OCI-LY7 (cell line): ENCODE results near the gene RNF213. TPM values are rescaled to one million over a fixed set of nuclear protein-coding genes. Genes with fewer than 3 reads are reported as not detected.

Source experiments
- BruUV-seq: library from RNA; stranded (reverse); fragments of 400-500 nt; replicated peaks from 2 replicates; lab custom pipeline; 2021; lab: Mats Ljungman, UMichigan
- CTCF ChIA-PET: fragments of 300-600 bp; sonication (Branson Sonifier 250); formaldehyde crosslinking; loops from one replicate; lab custom pipeline; 2022; ENCODE audit warnings: antibody characterized with exemption; ENCODE audit not compliant: unreplicated experiment; lab: Charles Lee
- POLR2A ChIA-PET: fragments of 300-600 bp; sonication (Branson Sonifier 250); formaldehyde crosslinking; loops from one replicate; lab custom pipeline; 2022; ENCODE audit warnings: antibody characterized with exemption; lab: Charles Lee
- DNase-seq: peaks from one replicate; pipeline ENCODE4 v3.0.0-alpha.2; 2015; ENCODE audit warnings: low spot score
- H2AFZ ChIP-seq: fragments of 200-600 bp; sonication (generic), shearing (Covaris generic); 2 replicates; pipeline ENCODE4 v1.6.1; 2014; ENCODE audit warnings: mild to moderate bottlenecking, antibody characterized with exemption, low read length, moderate library complexity
- H3K27ac ChIP-seq: fragments of 200-600 bp; sonication (generic); 2 replicates; pipeline ENCODE4 v1.5.1; 2014; ENCODE audit warnings: mixed run types, low read depth, mild to moderate bottlenecking, moderate library complexity, low read length, inconsistent platforms; ENCODE audit not compliant: poor library complexity, severe bottlenecking
- H3K36me3 ChIP-seq: fragments of 200-600 bp; sonication (generic); 2 replicates; pipeline ENCODE4 v1.6.1; 2014; ENCODE audit warnings: mild to moderate bottlenecking, antibody characterized with exemption, low read length, moderate library complexity, mixed read lengths; ENCODE audit not compliant: insufficient read depth
- H3K4me1 ChIP-seq: fragments of 200-600 bp; sonication (generic); 2 replicates; pipeline ENCODE4 v1.5.1; 2014; ENCODE audit warnings: mild to moderate bottlenecking, low read length; ENCODE audit not compliant: insufficient read depth, poor library complexity, severe bottlenecking
- H3K4me2 ChIP-seq: fragments of 200-600 bp; sonication (generic); 2 replicates; pipeline ENCODE4 v1.6.1; 2014; ENCODE audit warnings: mild to moderate bottlenecking, low read length
- H3K4me3 ChIP-seq: fragments of 200-600 bp; sonication (generic); 2 replicates; pipeline ENCODE4 v1.5.1; 2014; ENCODE audit warnings: mild to moderate bottlenecking, low read depth, low read length; ENCODE audit not compliant: poor library complexity, severe bottlenecking
- H3K79me2 ChIP-seq: fragments of 200-600 bp; sonication (generic); 2 replicates; pipeline ENCODE4 v1.6.1; 2016; ENCODE audit warnings: low read depth, mild to moderate bottlenecking, low read length, moderate library complexity, mixed read lengths; ENCODE audit not compliant: insufficient read depth
- H3K9me2 ChIP-seq: fragments of 200-600 bp; sonication (generic); 2 replicates; pipeline ENCODE4 v1.6.1; 2016; ENCODE audit warnings: mild to moderate bottlenecking, low read length, mixed read lengths; ENCODE audit not compliant: insufficient read depth
- H3K9me3 ChIP-seq: fragments of 200-600 bp; sonication (generic); 2 replicates; pipeline ENCODE4 v1.6.1; 2014; ENCODE audit warnings: mild to moderate bottlenecking, mixed run types, low read length, mixed read lengths
- H4K20me1 ChIP-seq: fragments of 200-600 bp; sonication (generic); 2 replicates; pipeline ENCODE4 v1.6.1; 2014; ENCODE audit warnings: mild to moderate bottlenecking, antibody characterized with exemption, low read length, moderate library complexity, mixed read lengths; ENCODE audit not compliant: insufficient read depth
- CTCF ChIP-seq: fragments of 200-600 bp; sonication (generic); conservative IDR thresholded peaks from 2 replicates; pipeline ENCODE4 v1.5.1; 2014; ENCODE audit warnings: mild to moderate bottlenecking, antibody characterized with exemption, low read length, moderate library complexity, mixed read lengths
- EZH2phosphoT487 ChIP-seq: fragments of 200-600 bp; sonication (generic); IDR thresholded peaks from 2 replicates; pipeline ENCODE4 v1.6.1; 2018; ENCODE audit warnings: low read depth, borderline replicate concordance, mild to moderate bottlenecking, mixed run types, antibody characterized with exemption, low read length, moderate library complexity, mixed read lengths
- intact Hi-C: fragments of 100-400 bp; cut with micrococcal nuclease; formaldehyde crosslinking; loops from one replicate; pipeline ENCODE4 v1.10.0; 2022; ENCODE audit not compliant: unreplicated experiment
- total RNA-seq, 2 experiments: library from RNA; depleted of rRNA in 1 of 2; stranded (reverse); fragments of >200 nt in 1 of 2; shearing (Covaris generic) in 1 of 2; gene quantifications; 2 replicates each; pipeline ENCODE4 v1.2.3, GENCODE V29; 2014 to 2022

Gene RNF213
- total RNA-seq, 2 experiments from 2014 or later, result 58.8 to 68.6 TPM

- Histone ChIP-seq H3K9me2 (no peaks in the 10 kb centered on the region), H3K27ac (no peak overlapping the region), H3K4me1 (no peaks in the 10 kb centered on the region), H2AFZ (no peak overlapping the region), H3K4me3 (no peak overlapping the region), H3K79me2 (no peaks in the 10 kb centered on the region), H3K4me2 (no peak overlapping the region), H4K20me1 (no peaks in the 10 kb centered on the region), H3K36me3 (peaks cover 14% of the 10 kb centered on the region), H3K9me3 (no peaks in the 10 kb centered on the region)
- ChIA-PET POLR2A (no interaction called here), CTCF (no interaction called here)
- intact Hi-C loops, result no loop called here
- no TSS peak for BruUV-seq
- DNase-seq, result no peak
- no peak for TF ChIP-seq CTCF
- no peak for TF ChIP-seq EZH2phosphoT487
Measured at GRCh38 chr17:80315517-80316182, 55.0 kb downstream of the RNF213 start.

GRCh38 chr17:80316431-80316830 lies 55.8 kb downstream of the RNF213 start:
- POLR2A ChIA-PET, result no interaction called here
- CTCF ChIA-PET, result no interaction called here
- TF ChIP-seq EZH2phosphoT487 (no peak), CTCF (no peak)
- Histone ChIP-seq H3K9me3 (no peaks in the 10 kb centered on the region), H3K4me3 (no peak overlapping the region), H3K9me2 (no peaks in the 10 kb centered on the region), H3K4me2 (no peak overlapping the region), H3K79me2 (no peaks in the 10 kb centered on the region), H2AFZ (no peak overlapping the region), H3K4me1 (no peaks in the 10 kb centered on the region), H3K27ac (no peak overlapping the region), H4K20me1 (no peaks in the 10 kb centered on the region), H3K36me3 (peaks cover 17% of the 10 kb centered on the region)
- DNase-seq, result no peak
- no TSS peak for BruUV-seq
- intact Hi-C loops, result no loop called here

- no peak overlapping the region for H3K27ac ChIP-seq
- H3K9me3 ChIP-seq, result no peaks in the 10 kb centered on the region
- H3K4me2 ChIP-seq, result no peak overlapping the region
- peaks cover 17% of the 10 kb centered on the region for H3K36me3 ChIP-seq
- no peaks in the 10 kb centered on the region for H3K4me1 ChIP-seq
- no peaks in the 10 kb centered on the region for H3K79me2 ChIP-seq
- H2AFZ ChIP-seq, result no peak overlapping the region
- CTCF ChIA-PET, result no interaction called here
- H3K4me3 ChIP-seq, result no peak overlapping the region
- TF ChIP-seq CTCF, result no peak
- TF ChIP-seq EZH2phosphoT487, result no peak
- POLR2A ChIA-PET, result no interaction called here
- no TSS peak for BruUV-seq
- no peak for DNase-seq
- H3K9me2 ChIP-seq, result no peaks in the 10 kb centered on the region
- no peaks in the 10 kb centered on the region for H4K20me1 ChIP-seq
- intact Hi-C loops, result no loop called here
Measured at GRCh38 chr17:80316927-80317705, 56.5 kb downstream of the RNF213 start.
